Hindlimb muscle (tissue), 1 donor: ENCODE measurements around the gene TMEM184B. TPM values are rescaled to one million over a fixed set of nuclear protein-coding genes. Genes with fewer than 3 reads are reported as not detected.
"Not testable (repeated sequence)": the region's sequence is repeated elsewhere in the genome, so short reads cannot be mapped to it uniquely, and the experiment has no call there.

Experiments
- DNase-seq: peaks from one replicate; pipeline ENCODE4 v3.0.0-alpha.2; 2013
- polyA plus RNA-seq: library from polyadenylated mRNA; unstranded; fragments of 120-200 nt; gene quantifications from one replicate; pipeline ENCODE4 v1.2.1, GENCODE V29; 2013; ENCODE audit not compliant: insufficient read length

The TMEM184B gene
- polyA plus RNA-seq, 1 donor = 92.5 TPM

DNA sequence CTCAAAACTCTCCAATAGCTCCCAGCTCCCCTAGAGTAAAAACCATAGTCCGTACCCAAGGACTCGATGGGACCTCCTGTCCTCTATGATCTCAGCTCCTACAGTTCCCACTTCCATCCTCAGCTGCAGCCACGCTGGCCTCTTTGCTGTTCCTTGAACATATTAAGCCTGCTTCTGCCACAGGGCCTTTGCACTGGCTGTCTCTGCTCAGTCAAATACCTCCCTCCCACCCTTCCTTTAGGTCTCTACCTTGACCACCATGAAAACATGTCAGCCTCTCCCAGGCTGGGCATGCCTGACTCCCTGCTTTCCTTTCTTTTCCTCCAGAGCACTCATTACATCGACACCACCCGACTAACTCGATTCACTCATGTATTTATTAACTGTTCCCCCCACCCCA lies 24.5 kb downstream of the TMEM184B start:
- DNase-seq = no peak

DNA sequence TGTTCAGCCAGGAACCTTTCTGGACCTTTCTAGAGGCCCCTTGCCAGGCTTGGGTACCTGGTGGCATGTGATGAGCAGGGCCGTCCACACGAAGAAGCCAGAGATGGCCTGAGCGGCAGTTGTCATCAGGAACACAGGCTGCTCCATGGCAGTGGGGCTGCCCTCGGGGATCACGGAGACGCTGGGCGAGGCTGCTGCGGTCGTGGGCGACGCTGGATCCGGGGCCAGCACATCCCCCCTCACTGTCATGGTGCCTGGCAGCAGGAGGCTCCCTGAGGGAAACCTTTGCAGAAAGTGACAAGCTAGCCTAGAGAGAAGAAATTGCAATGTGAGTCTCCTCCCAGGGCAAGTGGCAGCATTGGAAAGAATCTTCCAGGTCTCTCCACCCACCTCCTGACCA lies 25.1 kb downstream of the TMEM184B start:
- no peak for DNase-seq

DNA sequence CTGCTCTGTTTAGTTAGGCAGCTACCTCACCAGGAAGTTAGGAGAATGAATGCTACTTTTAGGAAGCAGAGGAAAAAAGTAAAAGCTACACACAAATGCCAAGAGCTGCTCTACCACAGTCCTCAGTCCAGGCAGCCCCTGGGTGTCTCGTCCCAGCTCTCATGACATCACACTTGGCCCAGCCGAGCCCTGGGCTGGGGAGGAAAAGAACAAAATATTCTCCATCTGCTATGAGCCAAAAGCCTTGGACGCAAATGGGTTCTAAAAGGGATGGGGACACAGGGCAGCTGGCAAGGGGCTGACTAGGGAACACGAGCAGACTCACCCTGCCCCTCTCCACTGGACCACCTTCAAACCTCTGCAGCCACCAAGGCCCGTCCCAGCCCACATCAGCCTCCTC lies 26.1 kb downstream of the TMEM184B start:
- peak; percentile 79 for DNase-seq

DNA sequence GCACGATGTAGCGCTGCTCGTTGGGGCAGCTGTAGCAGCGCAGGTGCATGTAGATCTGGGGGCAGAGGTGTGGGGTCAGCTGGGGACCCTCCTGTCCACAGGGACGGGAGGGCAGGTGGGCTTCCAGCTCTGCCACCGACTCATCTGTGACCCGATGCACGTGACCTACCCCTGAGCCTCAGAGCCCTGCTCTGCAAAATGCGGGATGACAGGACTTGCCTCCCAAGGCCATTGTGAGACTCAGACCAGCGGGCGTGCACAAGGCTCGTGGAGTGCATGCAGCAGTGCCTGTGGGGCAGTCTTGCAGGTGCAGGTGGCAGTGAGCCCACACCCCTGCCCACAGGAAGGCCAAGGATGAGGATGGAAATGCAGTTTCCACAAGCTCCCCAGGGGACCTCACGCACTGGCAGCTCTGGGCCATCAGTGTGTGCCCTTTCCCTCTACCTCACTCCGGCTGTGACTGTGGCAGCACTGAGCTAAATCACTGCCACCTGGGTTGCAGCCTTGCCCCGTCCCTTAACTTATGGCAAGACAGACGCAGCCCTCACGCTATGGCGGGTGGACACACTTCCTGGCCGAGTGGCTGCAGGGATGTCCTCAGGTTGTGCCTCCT lies 26.7 kb downstream of the TMEM184B start:
- no peak for DNase-seq

DNA sequence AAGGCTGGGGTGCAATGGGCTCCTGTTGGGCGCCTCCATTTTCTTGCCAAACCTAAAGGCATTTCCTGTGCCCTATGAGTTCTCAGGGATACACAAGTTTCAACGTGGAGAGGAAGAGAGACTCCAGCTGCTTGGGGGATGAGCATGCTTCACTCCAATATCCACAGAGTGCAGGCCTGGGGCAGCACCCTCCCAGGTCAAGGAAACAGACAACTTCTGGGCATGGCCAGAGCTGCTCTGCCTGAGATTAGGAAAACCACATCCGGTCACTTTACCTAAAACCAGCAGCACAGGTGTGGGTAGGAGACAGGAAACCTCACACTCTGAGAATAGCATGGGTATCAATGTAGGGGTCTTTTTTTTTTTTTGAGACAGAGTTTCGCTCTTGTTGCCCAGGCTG lies 28.7 kb downstream of the TMEM184B start:
- DNase-seq = no peak

DNA sequence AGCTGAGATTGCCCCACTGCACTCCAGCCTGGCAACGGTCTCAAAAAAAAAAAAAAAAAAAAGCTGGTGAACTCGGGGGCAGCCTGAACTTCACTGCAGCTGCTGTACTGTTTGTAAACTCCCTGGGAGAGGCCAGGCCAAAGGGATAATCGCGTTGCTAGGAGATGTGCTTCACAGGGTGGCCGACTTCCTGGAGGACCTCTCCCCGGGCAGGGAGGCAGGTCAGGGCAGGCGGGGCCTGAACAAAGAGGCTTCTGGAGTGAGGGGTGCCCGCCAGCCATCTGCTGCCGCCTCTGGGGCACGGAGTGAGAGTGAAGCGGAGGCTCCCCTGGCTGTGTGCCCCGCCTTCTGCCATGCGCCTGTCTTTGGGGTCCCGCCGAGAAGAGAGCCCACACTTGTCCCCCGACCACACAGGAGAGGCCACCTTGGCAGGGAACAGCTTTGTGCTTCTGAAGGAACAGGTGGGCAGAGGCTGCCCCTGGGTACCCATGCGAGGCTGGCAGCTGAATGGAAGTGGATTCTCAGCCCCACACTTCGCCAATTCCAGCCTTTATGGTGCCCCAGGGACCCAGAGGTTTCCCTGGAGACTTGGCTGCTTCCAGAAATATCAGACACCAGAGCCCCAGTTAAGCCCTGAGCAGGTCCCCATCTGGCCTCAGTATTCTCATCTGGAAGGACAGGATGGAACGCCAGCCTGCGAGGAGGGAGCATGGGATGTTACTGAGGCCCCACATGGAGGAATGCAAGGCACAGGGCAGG lies 29.6 kb downstream of the TMEM184B start:
- peak; percentile 70 for DNase-seq

GRCh38 chr22:38240734-38241252 lies 32.0 kb downstream of the TMEM184B start:
- peak; percentile 75 for DNase-seq

DNA sequence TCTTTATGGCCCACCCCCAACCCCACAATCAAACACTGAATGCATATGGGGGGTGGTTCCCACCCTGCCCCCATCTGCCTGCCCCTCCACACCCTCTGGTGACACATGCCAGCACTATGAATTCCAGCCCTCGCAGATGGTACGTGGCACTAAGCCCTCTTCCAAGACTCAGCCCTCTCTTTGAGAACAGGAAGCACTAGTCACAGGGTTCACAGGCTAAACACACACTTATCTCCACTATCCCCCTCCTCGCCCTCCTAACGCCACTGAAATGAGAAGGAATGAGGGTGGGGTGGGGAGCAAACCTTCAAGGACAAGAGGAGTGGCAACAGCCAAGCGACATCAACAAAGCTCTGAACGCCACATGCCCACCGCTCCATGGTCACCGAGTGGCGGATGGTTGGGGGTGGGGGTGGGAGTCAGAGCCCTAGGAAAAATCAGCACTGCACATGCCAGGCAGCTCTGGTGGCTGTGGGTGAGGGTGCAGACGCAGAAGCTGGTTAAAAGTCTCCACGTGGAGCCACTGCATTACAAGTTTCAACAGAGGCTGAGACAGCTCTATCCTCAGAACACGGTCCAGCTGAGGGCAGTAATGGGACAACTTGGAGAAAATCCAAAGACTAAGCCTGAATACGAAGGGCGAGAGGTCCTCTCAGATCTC lies 33.6 kb downstream of the TMEM184B start:
- no peak for DNase-seq

DNA sequence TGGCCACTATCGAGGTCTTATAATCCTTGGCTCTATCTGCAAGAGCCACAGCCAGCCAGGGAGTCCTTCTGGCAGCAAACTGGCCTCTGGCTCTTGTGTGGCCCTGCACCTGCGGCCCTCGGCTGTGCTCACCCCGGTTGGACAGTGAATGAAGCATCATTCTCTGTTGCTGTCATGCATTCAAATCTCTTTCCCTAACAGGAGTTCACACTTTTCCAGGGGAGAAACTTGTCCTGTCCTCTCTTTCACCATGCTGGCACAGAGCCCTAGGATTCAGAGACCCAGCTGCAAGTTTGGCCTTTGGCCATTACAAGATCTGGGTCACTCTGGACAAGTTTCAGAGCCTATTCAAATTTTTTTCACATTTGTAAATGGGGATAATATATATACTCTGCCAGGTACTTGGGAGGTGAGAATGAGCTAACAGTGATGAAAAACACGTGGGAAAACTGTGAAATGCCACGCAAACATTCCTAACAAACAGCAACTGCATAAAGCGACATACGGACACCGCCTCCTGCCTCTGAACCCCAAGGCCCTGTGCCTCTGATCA lies 34.2 kb downstream of the TMEM184B start:
- no peak for DNase-seq

DNA sequence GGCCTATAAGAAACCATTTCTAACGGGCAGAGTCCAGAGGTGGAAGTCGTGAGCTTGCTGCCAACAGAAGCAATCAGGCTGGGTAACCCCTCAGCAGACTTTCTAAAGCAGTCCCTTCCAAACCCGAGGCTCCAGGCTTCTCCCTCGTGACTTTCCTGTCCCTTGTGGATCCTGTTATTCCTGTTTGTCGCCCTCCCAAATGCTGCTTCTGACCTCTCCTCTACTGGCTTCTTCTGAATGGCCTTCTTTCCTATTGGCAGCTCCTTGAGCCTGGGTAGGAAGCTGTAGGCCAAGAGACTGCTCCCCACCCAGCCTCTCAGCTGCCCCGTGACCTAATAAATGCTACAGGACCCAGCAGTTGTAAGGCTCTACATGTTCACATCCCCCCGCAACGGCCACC lies 36.0 kb downstream of the TMEM184B start:
- DNase-seq = no peak

DNA sequence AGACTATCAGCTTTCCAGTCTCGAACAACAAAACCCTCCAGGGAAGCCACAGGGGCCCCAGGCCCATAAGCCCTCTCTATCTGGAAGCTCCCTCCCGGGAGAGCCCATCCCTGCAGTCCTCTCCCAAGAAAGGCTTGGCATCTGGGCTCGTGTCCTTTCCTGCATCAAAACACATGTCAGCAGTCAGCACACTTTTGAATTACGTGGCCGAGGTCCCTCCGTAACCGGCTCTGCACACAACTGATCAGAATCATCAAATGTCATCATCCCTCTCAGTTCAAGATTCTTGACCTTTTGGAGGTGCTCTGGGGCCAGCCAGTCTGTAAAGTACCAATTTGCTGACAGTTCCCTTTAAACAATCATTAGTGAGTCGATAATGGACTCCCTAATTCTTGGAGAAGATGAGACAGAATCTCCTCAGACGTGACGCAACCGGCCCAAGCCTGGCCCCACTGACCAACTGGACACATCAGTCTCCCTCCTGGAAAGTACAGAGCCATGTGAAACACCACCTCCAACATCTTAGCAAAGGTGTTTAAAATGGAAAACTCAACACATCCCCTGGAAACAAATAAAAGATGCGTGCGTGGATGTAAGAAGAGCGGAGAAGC lies 37.5 kb downstream of the TMEM184B start:
- DNase-seq = no peak

DNA sequence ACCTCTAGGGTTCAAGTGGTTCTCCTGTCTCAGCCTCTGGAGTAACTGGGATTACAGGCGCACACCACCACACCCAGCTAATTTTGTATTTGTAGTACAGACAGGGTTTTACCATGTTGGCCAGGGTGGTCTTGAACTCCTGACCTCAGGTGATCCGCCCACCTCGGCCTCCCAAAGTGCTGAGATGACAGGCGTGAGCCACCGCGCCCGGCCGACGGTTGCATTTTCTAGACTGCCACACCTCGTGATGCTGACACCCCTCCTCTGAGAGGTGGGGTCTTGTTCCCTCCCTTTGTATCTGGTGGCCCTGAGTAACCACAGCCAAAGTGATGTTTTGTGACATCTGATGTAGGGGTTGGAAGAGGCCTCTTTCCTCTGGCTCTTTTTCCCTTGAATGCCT lies 39.0 kb downstream of the TMEM184B start:
- not testable (repeated sequence) for DNase-seq

DNA sequence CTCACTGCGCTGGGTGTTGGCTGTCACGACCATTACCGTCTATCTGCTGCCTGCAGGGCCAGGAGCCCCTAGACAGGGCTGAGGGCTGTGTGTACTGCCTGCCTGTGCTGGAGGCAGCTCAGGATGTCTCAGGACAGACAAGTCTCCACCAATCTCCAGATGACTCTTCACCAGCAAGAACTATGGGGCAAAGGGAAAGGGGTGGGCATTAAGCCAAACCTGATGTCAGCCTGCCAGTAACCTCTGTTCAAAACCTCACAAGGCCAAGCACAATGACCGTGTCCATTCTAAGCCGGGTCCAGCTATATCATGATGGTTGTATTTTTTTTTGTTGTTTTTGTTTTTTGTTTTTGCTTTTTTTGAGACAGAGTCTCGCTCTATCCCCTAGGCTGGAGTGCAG lies 39.4 kb downstream of the TMEM184B start:
- DNase-seq = no peak

DNA sequence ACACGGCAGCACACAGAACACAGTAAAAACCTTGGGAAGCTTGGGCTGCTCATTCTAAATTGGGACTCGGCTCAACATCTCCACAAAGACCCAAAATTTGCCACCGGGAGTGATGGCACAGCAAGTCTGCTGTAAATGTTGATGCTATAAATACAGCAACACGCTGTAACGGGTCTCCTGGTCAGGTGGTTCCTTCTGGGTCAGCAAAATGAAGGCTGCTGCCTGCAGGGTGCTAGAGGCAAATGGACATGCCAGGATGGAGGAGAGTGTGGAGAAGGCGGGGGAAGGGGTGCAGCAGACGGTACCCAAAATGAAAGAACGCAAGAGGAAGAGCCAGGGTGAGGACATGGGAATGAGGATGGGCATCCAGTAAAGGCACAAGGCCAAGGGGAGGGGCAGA lies 40.6 kb downstream of the TMEM184B start:
- DNase-seq = no peak

- DNase-seq = no peak
Measured at GRCh38 chr22:38230916-38231315, 41.9 kb downstream of the TMEM184B start.

DNA sequence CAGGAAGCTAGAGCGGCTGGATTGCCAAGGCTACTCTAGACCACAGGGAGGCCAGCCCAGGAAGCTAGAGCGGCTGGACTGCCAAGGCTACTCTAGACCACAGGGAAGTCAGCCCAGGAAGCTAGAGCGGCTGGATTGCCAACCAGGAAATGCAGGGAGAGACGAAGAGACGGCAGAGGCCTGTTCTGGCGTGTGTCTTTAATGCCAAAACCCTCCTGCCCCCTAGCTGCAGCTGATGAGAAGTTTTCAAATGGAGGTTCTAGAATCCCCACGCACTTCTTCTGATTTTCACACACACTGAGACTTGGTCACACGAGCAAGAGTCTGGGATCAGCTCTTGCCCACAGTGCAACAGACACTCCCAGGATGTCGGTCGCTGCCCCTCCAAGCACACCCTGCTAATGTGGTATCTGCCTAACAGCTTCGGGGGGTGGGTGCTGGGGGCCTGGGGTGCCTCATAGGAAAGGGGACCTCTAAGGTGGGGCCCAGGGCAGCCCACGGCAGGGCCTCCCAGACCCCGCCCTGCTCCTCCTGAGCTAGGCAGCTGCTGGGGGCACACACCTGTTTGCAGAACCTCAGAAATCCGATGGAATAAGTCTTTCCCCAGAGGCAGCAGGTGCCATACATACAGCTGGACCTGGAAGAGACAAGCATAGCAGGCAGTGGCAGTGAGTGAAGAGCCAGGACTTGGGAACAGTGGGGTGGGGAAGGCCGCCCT lies 42.5 kb downstream of the TMEM184B start:
- DNase-seq = no peak

DNA sequence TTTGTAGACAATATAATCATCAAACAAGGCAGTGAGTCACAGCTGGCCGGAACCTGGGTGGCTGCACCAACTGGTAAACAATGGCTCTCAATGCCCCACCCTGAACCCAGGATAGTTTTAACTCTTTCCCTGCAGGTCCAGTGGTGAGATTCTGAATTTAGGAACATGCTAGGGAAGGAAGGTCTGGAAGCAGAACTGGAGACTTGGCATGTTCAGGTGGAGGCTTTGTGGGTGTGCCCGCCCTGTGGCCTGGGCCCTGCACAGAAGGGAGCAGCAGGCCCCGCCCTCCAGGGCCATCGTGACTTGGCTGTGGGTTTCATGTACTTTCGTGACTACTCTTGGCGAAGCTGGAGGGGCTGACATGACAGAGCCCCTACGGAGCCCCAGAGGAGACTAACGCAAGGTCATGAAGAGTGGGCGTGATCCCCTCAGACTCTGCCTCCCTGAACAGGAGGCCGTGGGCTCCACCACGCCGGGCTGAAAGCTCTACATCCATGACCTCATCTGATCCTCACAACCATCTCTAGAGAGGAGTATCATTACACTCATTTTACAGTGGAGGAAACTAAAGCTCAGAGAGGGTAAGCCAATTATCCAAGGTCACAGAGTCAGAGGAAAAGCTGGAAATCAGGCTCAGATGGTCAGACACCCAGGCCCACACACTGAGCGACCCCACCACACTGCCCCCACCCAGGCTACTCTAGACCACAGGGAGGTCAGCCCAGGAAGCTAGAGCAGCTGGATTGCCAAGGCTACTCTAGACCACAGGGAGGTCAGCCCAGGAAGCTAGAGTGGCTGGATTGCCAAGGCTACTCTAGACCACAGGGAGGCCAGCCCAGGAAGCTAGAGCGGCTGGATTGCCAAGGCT lies 43.7 kb downstream of the TMEM184B start:
- no peak for DNase-seq

- no peak for DNase-seq
Measured at GRCh38 chr22:38228326-38228872, 44.4 kb downstream of the TMEM184B start.

DNA sequence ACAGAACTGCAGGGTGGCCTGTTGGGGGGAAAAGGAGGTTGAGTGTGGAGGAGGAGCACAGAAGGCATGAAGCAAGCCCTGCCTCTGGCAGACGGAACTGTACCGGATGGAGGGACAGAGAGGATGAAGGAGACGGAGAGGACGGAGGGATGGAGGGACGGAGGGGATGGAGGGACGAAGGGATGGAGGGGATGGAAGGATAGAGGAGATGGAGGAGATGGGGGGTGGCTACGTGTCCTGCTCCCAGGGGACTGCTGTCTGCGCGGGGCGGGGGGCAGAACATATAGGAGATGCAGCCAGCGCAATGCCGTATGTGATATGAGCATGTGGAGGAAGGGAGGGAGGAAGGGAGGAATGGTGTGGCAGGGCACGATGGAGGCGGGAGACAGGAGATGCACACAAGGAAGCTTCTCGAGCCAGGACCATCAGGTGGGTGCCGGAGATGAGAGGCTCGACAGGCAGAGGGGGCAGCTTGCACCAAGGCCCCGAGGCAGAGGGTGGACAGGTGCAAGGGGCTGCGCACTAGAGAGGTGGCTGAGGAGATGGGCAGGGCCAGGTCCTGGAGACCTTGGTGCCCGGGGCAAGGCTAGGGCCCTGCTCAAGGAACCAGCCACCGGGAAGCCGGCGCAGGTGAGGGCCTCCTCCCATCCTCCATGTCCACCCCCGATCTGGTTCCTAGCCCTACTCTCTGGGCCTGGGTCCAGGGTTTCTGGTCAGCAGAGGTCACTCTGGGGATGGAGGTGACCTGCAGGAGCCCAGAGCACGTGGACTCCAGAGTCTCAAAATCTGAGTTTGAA lies 45.8 kb downstream of the TMEM184B start:
- DNase-seq = no peak
